ENCODE results near the gene FAM237B.
"Not testable (repeated sequence)": the region's sequence is repeated elsewhere in the genome, so short reads cannot be mapped to it uniquely, and the experiment has no call there.

FAM237B gene

DNA sequence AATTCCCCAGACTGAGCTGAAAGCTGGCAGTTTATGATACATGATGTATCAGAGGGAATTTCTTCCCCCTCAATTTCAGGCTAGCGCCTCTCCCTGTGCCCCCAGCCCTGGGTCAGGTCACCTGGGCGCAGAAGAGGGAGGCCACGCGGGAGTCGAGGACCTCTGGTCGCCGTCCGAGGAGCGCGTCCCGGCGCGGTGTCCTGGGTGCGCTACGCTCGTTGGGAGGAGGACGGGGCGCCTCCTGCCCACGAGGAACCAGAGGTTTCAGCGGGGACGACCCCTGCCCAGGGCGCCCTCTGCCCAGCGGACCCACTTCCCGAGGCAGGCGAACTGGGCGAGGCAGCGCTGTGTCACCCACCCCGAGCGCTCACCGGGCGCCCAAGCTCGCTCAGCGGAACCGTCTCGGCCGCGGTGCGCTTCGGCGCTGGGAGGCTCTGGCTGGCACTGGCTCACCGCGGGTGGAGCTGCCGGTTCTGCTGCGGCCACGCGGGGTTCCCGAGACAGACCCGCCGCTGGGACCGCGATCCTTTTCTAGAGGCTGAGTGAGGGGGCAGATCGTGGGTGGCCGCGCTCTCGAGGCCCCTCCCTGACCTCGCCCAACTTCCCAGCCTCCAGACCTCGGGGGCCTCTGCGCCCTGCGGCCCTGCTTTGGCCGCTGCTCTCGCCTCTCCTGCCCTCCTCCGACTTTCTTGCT lies at the start of gene FAM237B:
Gene FAM237B (minus strand): TSS at position 504 of the 694 bp plus-strand sequence. CDS start 1,556 bp downstream, outside the sequence.
- no peak for DNase-seq

- no peak for DNase-seq
These were observed 30.9 kb upstream of the FAM237B start for GRCh38 chr7:90351987-90352386.

GRCh38 chr7:90350032-90350431 lies 28.9 kb upstream of the FAM237B start:
- DNase-seq, result not testable (repeated sequence)

DNA sequence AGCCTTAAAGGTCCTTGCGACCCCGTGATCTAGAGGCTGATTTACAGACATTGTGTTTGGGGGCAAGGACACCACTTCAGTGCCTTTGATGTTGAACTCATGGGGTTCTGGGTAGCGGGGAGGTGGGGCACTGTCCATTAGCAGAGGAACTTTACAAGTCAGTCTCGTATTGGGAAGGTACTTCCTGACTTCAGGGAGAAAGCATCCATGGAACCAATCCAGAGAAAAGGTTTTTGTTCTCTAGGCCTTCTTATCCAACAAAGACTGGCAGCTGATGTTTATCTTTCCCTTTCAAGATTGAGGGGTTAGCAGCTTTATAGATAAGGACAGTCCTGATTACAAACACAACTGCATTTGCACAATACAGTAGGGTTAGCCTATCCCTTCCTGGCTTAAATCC lies 28.2 kb upstream of the FAM237B start:
- DNase-seq, result no peak

- no peak for DNase-seq
These were observed 26.7 kb upstream of the FAM237B start for GRCh38 chr7:90347759-90348158.

GRCh38 chr7:90346336-90347125 lies 25.4 kb upstream of the FAM237B start, which contains the start of gene GTPBP10:
TSS of gene GTPBP10 (plus strand) at chr7:90346716. CDS start at chr7:90346742, 26 bp downstream.
- DNase-seq, result peak; percentile 94

GRCh38 chr7:90345595-90346335 lies 24.7 kb upstream of the FAM237B start:
- no peak for DNase-seq

- no peak for DNase-seq
These were observed 23.9 kb upstream of the FAM237B start for GRCh38 chr7:90345016-90345415.

DNA sequence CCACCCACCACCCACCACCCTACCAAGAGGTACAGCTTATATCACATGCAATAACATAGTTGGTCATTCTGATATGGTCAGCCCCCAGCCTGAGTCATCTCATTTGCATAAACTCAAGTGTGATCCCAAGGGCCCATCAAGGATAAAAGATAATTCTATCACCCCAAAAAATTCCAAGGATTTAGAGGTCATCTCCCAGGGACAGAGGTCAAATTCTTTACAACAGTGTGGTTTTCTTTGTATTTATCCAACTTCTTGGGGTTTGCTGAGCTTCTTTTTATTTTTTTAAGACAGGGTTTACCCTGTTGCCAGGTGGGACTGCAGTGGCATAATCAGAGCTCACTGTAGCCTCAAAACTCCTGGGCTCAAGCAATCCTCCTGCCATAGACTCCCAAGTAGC lies 16.0 kb upstream of the FAM237B start:
- no peak for DNase-seq

DNA sequence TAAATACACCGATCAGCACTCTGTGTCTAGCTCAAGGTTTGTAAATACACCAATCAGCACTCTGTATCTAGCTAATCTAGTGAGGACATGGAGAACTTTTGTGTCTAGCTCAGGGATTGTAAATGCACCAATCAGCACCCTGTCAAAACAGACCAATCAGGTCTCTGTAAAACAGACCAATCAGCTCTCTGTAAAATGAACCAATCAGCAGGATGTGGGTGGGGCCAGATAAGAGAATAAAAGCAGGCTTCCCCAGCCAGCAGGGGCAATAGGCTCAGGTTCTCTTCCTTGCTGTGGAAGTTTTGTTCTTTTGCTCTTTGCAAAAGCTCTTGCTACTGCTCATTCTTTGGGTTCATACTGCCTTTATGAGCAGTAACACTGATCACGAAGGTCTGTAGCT lies 13.8 kb upstream of the FAM237B start:
- not testable (repeated sequence) for DNase-seq

DNA sequence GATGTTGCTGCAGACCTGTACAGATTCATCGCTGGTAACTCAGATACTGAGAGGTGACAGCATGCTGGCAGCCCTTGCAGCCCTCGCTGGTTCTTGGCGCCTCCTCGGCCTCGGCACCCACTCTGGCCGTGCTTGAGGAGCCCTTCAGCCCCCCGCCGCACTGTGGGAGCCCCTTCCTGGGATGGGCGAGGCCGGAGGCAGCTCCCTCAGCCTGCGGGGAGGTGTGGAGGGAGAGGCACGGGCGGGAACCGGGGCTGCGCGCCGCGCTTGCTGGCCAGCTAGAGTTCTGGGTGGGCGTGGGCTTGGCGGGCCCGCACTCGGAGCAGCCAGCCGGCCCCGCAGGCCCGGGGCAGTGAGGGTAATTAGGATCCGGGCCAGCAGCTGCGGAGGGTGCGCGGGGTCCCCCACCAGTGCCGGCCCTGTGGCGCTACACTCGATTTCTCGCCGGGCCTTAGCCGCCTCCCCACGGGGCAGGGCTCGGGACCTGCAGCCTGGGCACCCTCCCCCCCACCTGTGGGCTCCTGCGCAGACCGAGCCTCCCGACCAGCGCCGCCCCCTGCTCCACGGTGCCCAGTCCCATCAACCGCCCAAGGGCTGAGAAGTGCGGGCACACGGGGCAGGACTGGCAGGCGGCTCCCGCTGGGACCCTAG lies 13.2 kb upstream of the FAM237B start:
- no peak for DNase-seq

- no peak for DNase-seq
These were observed 5.4 kb upstream of the FAM237B start for GRCh38 chr7:90326500-90326899.

- no peak for DNase-seq
These were observed 1.7 kb upstream of the FAM237B start for GRCh38 chr7:90322837-90323236.

DNA sequence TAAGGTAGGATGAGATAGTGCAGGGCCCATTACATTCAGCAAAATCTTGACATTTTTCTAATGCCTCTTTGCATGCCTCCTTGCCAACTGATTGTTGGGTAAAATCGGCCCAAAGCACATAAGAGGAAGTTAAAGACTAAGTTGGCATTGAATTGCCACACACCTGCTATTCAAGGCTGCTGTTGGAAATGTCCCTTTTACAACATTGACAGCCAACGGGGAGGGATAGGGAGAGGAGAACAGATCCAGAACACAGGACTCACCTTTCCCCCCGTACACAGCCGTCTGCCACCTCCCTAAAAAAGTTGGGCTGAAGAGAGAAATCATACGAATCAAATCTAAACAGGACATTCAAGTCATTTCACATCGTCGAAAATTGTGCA lies 695 bp downstream of the FAM237B start:
- DNase-seq, result no peak

GRCh38 chr7:90320014-90320413 lies 1.1 kb downstream of the FAM237B start:
- DNase-seq, result no peak

GRCh38 chr7:90313907-90314306 lies 7.2 kb downstream of the FAM237B start:
- DNase-seq, result no peak

- no peak for DNase-seq
These were observed 8.4 kb downstream of the FAM237B start for GRCh38 chr7:90312745-90313144.

GRCh38 chr7:90311175-90311574 lies 9.9 kb downstream of the FAM237B start:
- no peak for DNase-seq

GRCh38 chr7:90309872-90310271 lies 11.2 kb downstream of the FAM237B start:
- DNase-seq, result no peak

- DNase-seq, result no peak
These were observed 17.9 kb downstream of the FAM237B start for GRCh38 chr7:90303241-90303640.

DNA sequence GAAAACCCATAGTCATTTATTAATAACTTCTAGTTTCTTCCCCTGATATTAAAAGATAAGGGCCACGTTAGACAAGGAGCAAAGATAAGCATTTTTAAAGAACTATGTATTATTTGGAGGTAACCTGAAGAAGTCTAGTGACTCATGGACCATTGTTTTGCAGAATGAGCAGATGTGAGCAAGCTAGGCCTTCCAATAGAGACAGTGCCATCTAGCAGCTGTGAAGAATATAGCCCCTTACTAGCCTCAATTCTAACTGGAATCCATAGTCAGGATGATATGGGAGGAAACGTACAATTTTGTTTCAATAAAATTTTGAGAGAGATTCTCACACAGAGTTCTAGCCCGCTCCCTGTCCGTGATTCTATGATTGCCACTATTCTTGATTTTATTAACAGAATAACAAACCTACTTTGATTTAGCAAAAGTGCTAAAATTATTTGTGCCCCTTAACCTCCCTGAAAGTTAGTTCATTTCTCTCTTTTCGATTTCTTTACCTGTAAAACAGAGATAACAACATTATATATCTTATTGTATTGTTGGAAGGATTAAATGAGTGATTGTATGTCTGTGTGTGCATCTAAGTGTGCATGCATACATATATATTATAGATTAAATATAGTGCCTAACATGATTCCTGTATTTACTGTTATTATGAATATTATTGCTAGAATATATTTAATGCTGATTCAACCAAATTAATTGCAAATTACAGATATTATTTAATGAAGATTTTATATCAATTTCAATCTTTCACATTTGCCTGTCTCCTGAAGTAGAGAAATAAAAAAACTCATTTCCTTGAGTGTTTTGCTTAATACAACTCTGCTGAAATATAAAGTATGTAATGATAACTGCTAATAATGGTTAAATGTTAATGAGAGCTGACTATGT lies 22.7 kb downstream of the FAM237B start:
- peak; percentile 3 for DNase-seq
